Parathyroid adenoma (tissue), 2 donors: ENCODE data around the gene MICU2.

ENCODE experiments used
- H2AFZ ChIP-seq: fragments of 300-600 bp; sonication (generic); one replicate; pipeline ENCODE4 v1.7.0; 2017; ENCODE audit warnings: antibody characterized with exemption, mild to moderate bottlenecking
- H3K27ac ChIP-seq: fragments of 300-600 bp; sonication (generic); one replicate; pipeline ENCODE4 v1.7.0; 2017
- H3K27me3 ChIP-seq: fragments of 300-600 bp; sonication (generic); one replicate; pipeline ENCODE4 v1.7.0; 2017; ENCODE audit warnings: low read length; ENCODE audit not compliant: control insufficient read depth, insufficient read depth
- H3K36me3 ChIP-seq: fragments of 300-600 bp; sonication (generic); one replicate; pipeline ENCODE4 v1.7.0; 2017; ENCODE audit warnings: low read length; ENCODE audit not compliant: control insufficient read depth, insufficient read depth
- H3K4me1 ChIP-seq: fragments of 300-600 bp; sonication (generic); one replicate; pipeline ENCODE4 v1.7.0; 2017; ENCODE audit warnings: control low read depth
- H3K4me2 ChIP-seq: fragments of 300-600 bp; sonication (generic); one replicate; pipeline ENCODE4 v1.7.0; 2017; ENCODE audit warnings: low read length
- H3K4me3 ChIP-seq: fragments of 300-600 bp; sonication (generic); one replicate; pipeline ENCODE4 v1.7.0; 2017; ENCODE audit warnings: low read depth, low read length
- H3K79me2 ChIP-seq: fragments of 300-600 bp; sonication (generic); one replicate; pipeline ENCODE4 v1.7.0; 2017; ENCODE audit warnings: control low read depth
- H3K9ac ChIP-seq: fragments of 300-600 bp; sonication (generic); one replicate; pipeline ENCODE4 v1.7.0; 2017; ENCODE audit warnings: mild to moderate bottlenecking
- H3K9me3 ChIP-seq: fragments of 300-600 bp; sonication (generic); one replicate; pipeline ENCODE4 v1.7.0; 2017; ENCODE audit warnings: low read length; ENCODE audit not compliant: control insufficient read depth
- TF ChIP-seq, protein P1 (sequence below): fragments of 300-600 bp; sonication (generic); IDR thresholded peaks from one replicate; pipeline ENCODE4 v1.7.0; 2017; ENCODE audit warnings: antibody characterized with exemption, mild to moderate bottlenecking
- donor health status: primary hyperparathyroidism.

The MICU2 gene

DNA sequence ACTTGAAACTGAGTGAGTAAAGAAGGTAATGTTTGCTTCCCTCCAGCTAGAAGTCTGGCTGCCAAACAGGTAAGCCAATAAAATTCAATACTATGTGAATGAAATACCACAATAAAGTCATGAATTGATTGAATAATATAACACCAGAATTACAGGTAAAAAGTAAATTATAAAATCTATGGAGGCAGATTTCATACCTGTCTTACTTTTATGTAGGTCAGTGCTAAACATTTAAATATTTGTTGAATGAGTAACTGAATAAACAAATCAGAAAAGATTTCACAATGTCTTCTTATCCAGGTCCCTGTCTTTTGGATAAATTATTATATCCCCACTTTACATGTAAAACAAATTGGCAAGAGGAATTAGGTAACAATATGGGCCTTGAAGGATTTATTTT lies 62.7 kb downstream of the MICU2 start:
- H3K4me1 ChIP-seq, result no peaks in the 10 kb centered on the region
- H3K4me2 ChIP-seq, result no peak overlapping the region
- no peaks in the 10 kb centered on the region for H3K79me2 ChIP-seq
- no peaks in the 10 kb centered on the region for H3K9me3 ChIP-seq
- H3K9ac ChIP-seq, result no peak overlapping the region
- TF ChIP-seq, protein P1, sequence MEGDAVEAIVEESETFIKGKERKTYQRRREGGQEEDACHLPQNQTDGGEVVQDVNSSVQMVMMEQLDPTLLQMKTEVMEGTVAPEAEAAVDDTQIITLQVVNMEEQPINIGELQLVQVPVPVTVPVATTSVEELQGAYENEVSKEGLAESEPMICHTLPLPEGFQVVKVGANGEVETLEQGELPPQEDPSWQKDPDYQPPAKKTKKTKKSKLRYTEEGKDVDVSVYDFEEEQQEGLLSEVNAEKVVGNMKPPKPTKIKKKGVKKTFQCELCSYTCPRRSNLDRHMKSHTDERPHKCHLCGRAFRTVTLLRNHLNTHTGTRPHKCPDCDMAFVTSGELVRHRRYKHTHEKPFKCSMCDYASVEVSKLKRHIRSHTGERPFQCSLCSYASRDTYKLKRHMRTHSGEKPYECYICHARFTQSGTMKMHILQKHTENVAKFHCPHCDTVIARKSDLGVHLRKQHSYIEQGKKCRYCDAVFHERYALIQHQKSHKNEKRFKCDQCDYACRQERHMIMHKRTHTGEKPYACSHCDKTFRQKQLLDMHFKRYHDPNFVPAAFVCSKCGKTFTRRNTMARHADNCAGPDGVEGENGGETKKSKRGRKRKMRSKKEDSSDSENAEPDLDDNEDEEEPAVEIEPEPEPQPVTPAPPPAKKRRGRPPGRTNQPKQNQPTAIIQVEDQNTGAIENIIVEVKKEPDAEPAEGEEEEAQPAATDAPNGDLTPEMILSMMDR, result no peak
- H3K27me3 ChIP-seq, result no peaks in the 10 kb centered on the region
- H3K27ac ChIP-seq, result no peak overlapping the region
- H3K4me3 ChIP-seq, result no peak overlapping the region
- no peak overlapping the region for H2AFZ ChIP-seq
- no peaks in the 10 kb centered on the region for H3K36me3 ChIP-seq

DNA sequence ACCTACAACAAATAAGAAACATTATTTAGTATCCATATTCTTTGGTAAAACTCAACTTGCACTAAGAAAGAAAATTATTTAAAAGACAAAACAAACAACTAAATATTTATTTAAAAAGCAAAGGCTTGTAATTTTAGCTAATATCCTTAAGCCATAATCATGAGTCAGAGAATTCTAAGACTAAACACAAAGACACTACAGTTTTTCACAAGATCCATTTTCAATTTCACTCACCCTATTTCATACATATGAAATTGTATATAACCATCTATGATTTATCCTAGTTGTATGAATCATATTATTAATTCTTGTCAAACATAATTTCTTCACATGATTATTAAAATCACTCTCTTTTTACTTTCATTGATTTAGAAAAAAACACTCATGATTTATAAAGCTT lies 64.3 kb downstream of the MICU2 start:
- Histone ChIP-seq H3K9me3 (no peaks in the 10 kb centered on the region), H3K9ac (no peak overlapping the region), H3K27me3 (no peaks in the 10 kb centered on the region), H3K36me3 (no peaks in the 10 kb centered on the region), H3K79me2 (no peaks in the 10 kb centered on the region), H3K4me2 (no peak overlapping the region), H2AFZ (no peak overlapping the region), H3K4me1 (no peaks in the 10 kb centered on the region), H3K27ac (no peak overlapping the region), H3K4me3 (no peak overlapping the region)
- TF ChIP-seq, protein P1, result no peak

DNA sequence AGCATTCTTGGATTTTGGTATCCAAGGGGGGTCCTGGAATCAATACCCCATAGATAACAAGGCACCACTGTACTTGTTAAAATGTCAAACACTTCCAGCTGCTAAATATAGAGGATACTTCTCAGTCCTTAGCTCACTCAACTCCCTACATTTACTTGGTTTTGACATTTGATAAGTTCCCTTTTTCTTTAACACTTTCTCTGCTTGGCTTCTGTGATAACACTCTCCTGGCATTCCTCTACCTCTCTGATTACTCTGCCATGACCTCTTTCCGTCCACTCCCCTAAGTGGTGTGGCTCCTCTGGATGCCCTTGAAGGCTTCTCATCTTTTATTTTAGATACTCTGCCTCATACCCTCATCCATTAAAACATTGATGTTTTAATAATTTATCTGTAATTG lies 65.2 kb downstream of the MICU2 start:
- Histone ChIP-seq H3K4me2 (no peak overlapping the region), H3K9me3 (no peaks in the 10 kb centered on the region), H3K9ac (no peak overlapping the region), H3K4me3 (no peak overlapping the region), H3K27me3 (no peaks in the 10 kb centered on the region), H2AFZ (no peak overlapping the region), H3K27ac (no peak overlapping the region), H3K79me2 (no peaks in the 10 kb centered on the region), H3K4me1 (no peaks in the 10 kb centered on the region), H3K36me3 (no peaks in the 10 kb centered on the region)
- TF ChIP-seq, protein P1, result no peak

DNA sequence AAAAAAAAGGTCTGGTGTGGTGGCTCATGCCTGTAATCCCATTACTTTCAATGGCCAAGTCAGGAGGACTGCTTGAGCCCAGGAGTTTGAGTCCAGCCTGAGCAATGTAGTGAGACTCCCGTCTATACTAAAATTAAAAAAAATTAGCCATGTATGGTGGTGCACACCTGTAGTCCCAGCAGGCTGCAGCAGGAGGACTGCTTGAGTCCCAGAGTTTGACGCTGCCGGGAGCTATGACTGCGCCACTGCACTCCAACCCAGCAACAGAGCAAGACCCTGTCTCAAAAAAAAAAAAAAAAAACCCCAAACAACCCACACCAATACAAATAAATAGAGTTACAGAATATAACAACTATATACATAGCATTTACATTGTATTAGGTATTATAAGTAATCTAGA lies 65.7 kb downstream of the MICU2 start:
- Histone ChIP-seq H3K27me3 (no peaks in the 10 kb centered on the region), H3K4me3 (no peak overlapping the region), H3K36me3 (no peaks in the 10 kb centered on the region), H3K79me2 (no peaks in the 10 kb centered on the region), H3K4me2 (no peak overlapping the region), H3K9ac (no peak overlapping the region), H2AFZ (no peak overlapping the region), H3K27ac (no peak overlapping the region), H3K9me3 (no peaks in the 10 kb centered on the region), H3K4me1 (no peaks in the 10 kb centered on the region)
- TF ChIP-seq, protein P1, result no peak

DNA sequence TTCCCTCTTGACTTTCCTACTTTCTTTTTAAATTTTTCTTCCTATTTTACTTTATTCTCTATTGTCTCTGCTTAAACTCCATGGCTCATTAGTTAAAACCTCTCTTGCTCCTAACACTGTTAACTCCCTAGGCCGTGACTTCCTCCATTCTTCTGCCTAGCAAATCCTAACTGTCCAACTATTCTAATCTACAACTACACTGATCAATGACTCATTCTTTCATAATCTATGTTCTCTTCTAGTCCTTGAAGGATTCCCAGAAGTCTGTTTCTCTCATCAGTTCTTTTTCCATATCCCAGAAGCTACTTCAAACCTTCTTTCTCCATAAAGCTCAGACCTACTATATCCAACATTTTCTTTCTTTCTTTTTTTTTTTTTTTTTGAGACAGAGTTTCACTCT lies 66.9 kb downstream of the MICU2 start:
- TF ChIP-seq, protein P1, result no peak
- no peaks in the 10 kb centered on the region for H3K9me3 ChIP-seq
- no peaks in the 10 kb centered on the region for H3K4me1 ChIP-seq
- H3K4me2 ChIP-seq, result no peak overlapping the region
- no peaks in the 10 kb centered on the region for H3K79me2 ChIP-seq
- H3K9ac ChIP-seq, result no peak overlapping the region
- H3K27ac ChIP-seq, result no peak overlapping the region
- no peaks in the 10 kb centered on the region for H3K36me3 ChIP-seq
- H2AFZ ChIP-seq, result no peak overlapping the region
- H3K4me3 ChIP-seq, result no peak overlapping the region
- H3K27me3 ChIP-seq, result no peaks in the 10 kb centered on the region
